IPS-18c (cell line): ENCODE measurements around the gene SLC24A3.
"Not testable (repeated sequence)": the region's sequence is repeated elsewhere in the genome, so short reads cannot be mapped to it uniquely, and the experiment has no call there.

Source experiments
- H3K4me3 ChIP-seq: 2 replicates; pipeline ENCODE4 v1.7.0; 2013; ENCODE audit warnings: low read depth, mild to moderate bottlenecking, low read length, moderate library complexity; ENCODE audit not compliant: insufficient read depth
- H3K9me3 ChIP-seq: one replicate; pipeline ENCODE4 v1.6.1; 2013; ENCODE audit warnings: mild to moderate bottlenecking, low read length, moderate library complexity; ENCODE audit not compliant: control insufficient read depth, insufficient read depth

The SLC24A3 gene

DNA sequence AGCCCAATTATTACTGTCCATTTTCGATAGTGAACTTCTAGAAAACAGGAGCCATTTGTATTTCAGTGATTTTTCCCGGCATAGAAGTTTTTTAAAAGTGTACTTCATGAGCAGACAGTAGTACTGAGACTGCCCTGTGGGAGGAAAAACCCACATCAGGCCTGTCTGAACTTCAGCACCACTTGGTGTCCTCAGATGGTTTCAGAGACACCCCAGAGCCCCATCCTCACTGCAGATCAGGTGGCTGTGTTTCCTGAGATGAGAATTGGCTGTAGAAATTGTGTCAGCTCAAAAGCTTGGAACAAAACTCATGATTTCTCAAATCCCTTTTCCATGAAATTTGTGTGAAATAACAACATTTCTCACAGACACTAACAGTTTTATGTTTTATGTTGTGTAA is 435.6 kb downstream of the SLC24A3 start:
- peaks cover 2% of the 10 kb centered on the region for H3K9me3 ChIP-seq
- no peak overlapping the region for H3K4me3 ChIP-seq

DNA sequence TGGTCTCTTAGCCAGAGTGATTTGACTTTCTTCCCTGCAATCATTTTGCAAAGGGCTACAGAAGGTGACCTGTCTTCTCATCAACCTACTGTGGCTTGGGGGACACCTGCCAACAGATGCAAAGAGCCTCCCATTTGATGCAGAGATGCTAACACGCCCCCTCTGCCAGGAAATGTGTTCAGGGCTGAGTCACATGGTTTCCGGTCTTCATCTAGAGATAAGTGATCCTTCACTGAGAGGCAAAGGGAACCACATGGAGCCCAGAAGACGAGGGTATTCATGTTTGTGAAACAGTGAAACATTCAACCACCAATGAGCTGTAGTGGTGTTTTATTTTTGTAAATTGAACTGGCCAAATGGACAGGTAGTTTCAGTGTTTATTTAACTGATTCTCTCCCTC is 436.6 kb downstream of the SLC24A3 start:
- no peak overlapping the region for H3K4me3 ChIP-seq
- H3K9me3 ChIP-seq = peaks cover 2% of the 10 kb centered on the region

DNA sequence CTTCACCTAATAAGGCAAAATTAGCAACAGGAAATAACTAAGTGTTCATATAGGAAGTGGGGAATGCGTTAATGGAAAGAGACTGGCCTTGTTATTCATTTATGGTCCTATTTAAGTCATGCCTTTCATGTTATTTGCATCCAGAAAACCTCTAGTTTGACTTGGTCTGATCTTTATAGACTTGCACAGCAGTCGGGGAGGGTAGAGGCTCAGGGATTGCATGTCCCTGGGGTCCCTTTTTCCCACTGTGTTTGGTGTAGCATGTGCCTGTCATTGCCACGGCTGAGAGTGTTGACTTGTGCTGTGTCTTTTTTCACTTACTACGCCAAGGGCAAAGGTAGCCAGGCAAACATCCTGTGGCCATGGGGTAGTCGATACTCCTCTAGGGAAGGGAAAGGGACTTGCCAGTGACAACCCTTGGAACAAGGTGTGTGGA is 440.2 kb downstream of the SLC24A3 start:
- Histone ChIP-seq H3K4me3 (no peak overlapping the region), H3K9me3 (peaks cover 2% of the 10 kb centered on the region)

DNA sequence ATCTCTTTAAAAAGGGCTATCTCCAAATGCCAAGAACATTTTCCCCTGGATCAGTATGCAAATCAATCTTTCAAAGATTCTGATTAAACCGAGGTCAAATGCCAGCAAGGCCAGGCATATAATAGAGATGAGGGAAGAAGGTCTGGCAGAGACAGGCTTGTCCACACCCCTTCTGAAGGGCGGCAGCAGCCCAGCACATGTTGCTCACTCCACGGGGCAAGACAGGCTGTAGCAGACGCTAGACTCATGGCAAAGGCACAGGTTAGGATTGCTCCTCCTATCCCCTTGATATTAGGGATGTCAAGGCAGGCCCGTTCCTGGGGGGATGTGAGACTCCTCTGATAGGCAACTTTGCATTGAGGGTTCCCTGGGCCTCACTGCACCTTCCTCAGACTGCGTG is 440.9 kb downstream of the SLC24A3 start:
- Histone ChIP-seq H3K4me3 (no peak overlapping the region), H3K9me3 (peaks cover 2% of the 10 kb centered on the region)

DNA sequence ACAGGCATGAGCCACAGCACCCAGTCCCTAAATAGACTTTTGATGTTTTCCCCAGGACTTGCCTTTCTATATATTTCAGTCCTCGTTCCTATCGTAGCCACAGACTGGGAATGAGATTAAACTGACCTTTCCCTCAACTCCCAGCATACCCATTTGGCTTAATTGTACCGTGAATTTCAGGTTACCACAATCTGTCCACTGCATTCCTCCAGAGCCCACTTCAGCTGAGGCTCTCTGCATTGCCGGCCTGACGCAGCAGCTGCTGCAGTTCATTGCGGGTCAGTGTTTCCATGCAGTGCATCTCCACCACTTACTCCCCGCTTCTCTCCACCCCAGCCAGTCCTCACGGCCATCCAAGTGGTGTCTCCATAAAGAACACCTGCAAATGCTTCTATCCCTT is 442.5 kb downstream of the SLC24A3 start:
- Histone ChIP-seq H3K4me3 (no peak overlapping the region), H3K9me3 (peaks cover 2% of the 10 kb centered on the region)

DNA sequence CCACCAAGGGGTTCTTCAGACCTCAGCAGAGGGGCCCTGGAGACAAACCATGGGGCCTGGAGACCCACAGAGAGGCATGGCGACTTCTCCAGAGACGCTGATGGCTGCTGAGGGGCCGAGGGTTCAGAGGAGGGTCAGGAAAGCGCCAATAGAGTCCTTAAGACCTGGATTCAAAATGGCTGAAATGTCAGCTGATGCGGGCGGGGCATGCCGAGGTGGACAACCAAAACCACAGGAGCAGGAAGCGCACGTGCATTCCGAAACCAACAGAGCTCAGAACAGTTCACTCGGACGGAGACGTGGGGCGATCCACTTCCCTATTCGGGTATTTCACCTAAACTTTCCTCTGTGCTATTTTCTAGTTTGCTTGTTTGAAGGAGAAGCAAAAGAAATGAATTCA is 445.7 kb downstream of the SLC24A3 start:
- no peak overlapping the region for H3K4me3 ChIP-seq
- no peaks in the 10 kb centered on the region for H3K9me3 ChIP-seq

DNA sequence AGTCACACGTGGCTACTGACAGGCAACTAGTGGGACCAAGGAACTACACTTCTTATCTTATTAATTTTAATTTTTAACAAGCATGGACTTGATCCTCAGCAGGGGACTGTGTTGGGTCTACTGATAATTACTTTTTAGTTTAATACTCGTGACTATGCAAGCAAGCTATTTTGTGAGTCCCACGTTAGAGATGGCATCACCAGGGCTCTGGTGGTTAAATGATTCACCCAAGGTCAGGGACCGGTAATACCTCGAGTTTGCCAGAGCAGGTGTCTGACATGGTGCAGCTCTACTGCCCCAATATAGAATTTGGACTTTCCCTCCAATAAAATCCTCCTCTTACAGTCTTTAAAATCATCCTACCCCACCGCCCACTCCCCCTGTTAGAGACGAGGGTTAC is 447.0 kb downstream of the SLC24A3 start:
- Histone ChIP-seq H3K9me3 (no peaks in the 10 kb centered on the region), H3K4me3 (no peak overlapping the region)

DNA sequence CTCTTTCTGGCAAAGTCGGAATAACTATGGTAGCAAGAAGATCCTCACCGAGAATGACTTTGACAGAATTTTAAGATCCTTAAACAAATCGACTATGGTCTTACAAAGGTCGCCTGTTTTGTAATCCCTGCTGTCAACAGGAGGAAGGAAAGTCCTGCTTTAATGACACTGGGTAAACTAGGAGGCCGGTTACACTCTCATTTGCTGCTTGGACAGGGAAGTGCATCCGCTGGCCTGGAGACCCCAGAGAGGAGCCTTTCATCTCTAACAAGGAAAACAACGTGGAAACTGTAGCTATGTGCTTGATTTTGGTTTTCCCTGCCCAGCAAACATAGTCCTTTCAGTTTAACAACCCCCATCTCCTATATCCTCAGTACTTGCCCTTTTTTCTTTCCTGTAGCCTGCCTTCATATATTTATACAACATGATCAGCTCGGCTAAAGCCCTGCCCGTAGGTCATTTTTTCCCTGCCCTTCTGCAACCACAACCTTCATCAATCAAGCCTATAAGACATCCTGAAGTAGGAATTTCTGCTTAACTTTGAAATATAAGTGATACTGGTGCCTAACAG is 448.5 kb downstream of the SLC24A3 start:
- no peaks in the 10 kb centered on the region for H3K9me3 ChIP-seq
- no peak overlapping the region for H3K4me3 ChIP-seq

DNA sequence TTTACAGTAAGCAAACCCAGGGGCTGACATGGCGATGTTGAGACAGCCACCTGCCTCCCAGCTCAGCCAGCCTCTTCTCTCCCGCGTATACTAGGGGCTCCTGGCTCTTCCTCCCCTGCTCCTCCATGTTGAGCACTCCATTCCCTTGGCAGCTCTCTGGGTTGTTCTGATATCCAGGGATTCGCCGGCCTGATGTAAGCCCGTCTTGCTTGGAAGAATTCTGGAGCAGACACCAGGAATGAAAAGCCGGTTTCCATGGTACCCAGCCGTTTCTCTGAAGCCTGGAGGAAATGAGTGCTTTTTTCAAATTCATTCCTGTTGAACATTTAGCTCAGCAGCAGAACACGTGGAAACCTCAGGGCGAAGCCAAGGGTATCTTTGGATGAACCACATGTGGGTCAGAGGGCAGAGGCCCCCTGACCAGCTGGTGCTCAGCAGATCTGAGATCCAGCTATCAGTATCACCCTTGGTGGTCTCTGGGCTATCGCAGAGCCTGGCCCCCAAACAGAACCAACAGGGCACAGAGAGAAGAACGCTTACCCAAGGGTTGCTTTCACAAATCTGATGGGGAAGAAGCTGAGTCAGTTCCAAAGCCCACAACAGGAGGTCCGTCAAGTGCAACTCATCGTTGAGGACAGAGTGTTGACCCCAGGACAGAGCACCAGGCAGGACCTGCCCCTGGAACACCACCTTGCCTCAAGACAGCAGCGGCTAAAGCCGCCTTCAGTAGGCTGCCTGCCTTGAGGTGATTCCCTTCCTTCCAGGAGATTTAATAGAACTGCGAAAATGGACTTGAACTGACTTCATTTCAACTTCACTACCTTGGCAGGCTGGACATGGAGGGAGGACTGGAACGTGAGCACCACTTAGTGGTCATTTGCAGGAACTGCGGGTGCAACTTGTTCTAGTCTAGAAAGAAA is 449.5 kb downstream of the SLC24A3 start:
- no peaks in the 10 kb centered on the region for H3K9me3 ChIP-seq

DNA sequence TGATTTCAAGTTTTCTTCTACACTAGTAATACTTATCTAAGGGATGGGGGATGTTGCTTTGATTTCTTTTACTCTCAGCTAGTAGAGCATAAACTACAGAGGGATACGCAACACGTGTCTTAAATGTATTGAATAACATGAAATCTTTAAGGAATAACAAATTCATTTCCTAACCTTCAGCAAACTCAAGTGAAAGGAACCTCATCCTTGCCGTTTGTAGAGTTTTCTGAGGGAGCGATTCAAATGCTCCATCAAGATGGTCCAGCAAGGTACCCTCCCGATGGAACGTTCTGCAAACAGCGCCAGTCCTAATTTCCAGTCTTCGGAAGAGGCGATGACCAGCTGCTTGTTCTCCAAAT is 450.2 kb downstream of the SLC24A3 start:
- Histone ChIP-seq H3K9me3 (no peaks in the 10 kb centered on the region), H3K4me3 (no peak overlapping the region)

More for the DNA sequence above, 449.5 kb downstream of the SLC24A3 start:
- no peak overlapping the region for H3K4me3 ChIP-seq

DNA sequence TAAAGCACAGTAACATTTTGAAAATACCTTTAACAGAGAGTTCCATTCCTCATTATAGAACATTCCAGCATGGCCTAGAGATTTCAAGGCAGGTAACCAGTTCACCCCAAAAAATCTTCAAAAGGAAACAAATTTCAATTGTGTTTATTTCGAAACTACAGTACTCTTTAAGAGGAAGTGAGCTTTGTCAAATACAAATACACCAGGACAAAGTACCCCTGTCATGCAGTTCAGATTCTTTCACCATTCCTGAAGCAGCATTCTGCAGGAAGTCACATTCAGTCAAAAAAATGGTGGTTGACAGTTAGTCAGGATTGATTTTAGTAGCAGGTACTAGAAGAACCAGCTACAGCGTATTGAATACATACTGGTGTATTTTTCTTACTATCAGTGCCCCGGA is 456.0 kb downstream of the SLC24A3 start:
- Histone ChIP-seq H3K9me3 (no peaks in the 10 kb centered on the region), H3K4me3 (no peak overlapping the region)

DNA sequence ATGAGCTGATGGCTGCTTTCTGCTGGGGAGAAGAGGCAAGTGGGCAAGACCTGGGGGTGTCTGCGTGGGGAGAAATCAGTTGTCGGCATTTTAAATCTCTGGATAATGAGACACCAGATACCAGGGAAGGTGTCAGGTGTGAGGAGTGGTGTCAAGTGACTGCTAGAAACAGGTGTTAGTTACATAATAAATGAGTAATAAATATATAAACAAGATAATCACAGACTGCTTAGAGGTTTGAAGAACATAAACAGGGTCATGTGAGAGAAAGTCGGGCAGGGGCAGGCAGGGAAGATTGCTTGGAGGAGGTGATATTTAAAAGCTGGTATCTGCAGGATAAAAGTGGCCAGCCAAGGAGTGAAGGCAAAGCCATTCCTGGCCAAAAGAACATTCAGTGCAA is 458.4 kb downstream of the SLC24A3 start:
- Histone ChIP-seq H3K9me3 (no peaks in the 10 kb centered on the region), H3K4me3 (no peak overlapping the region)

DNA sequence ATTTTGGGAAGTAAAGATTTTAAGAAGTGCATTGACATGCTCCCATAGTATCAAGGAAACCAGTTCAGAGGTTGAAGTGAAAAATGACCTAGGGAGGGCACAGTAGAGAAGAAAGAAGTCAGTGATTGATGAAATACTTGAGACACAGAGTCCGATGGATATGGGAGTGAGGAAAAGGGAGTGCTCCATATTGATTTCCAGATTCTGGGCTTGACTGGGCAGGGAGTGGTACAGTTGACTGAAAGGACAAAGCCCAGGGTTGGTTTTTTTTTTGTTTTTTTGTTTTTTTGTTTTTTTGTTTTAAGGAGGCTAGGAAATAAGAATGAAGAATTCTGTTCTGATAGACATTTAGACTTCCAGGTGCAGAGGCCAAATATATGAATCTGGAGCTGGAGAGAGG is 458.9 kb downstream of the SLC24A3 start:
- Histone ChIP-seq H3K9me3 (no peaks in the 10 kb centered on the region), H3K4me3 (no peak overlapping the region)

DNA sequence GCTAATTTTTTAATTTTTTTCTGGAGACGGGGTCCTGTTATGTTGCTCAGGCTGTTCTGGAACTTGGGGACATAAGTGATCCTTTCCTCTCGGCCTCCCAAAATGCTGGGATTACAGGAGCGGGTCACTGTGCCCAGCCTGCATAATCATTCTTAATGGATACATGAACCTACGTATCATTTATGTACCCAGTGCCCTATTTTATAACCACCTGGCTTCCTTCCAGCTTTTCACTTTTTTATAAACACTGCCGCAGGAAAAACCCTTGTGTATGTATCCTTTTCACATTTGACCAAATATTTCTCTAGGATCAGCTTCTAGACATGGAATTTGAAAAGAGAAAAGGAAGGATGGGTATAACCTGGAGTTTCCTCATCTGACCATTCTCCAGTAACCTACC is 460.1 kb downstream of the SLC24A3 start:
- H3K4me3 ChIP-seq = no peak overlapping the region

DNA sequence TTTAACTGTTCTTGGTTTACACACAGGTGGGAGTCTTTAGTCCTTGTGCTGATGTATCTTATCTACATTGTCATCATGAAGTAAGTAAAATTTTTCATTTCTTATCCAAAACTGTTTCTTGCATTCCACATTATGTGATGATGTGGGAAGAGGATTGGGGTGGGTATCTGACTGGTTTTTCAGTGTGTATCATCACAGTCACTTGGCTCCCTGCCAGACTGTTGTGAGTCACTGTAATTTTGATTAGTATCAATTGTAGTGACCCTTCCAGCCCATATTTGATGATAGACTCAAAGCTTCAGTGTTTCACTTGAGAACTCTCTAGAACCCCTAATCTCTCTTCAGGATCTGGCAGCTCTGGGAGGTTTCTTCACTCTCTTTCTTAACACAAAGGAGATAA is 461.1 kb downstream of the SLC24A3 start:
- H3K9me3 ChIP-seq = no peaks in the 10 kb centered on the region

More for the DNA sequence above, 460.1 kb downstream of the SLC24A3 start:
- no peaks in the 10 kb centered on the region for H3K9me3 ChIP-seq

DNA sequence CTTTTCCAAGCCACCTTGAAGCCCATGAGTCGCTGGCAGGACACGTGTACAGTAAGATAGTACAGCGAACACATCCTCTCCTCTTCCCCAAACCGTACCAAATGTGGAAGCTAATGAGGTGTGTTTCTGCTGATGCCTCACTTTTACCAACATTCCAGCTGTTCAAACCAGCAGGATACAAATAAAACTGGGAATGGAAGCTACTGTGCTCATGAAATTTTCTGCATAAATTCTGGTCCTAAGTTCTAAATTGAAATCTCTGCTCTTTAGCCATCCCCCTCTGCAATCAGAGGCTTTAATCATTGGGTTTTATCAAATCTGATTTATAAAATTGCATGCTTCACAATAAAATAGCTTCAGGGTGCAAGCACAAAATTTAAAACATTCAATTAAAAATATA is 463.8 kb downstream of the SLC24A3 start:
- no peaks in the 10 kb centered on the region for H3K9me3 ChIP-seq
- no peak overlapping the region for H3K4me3 ChIP-seq

More for the DNA sequence above, 461.1 kb downstream of the SLC24A3 start:
- H3K4me3 ChIP-seq = no peak overlapping the region

DNA sequence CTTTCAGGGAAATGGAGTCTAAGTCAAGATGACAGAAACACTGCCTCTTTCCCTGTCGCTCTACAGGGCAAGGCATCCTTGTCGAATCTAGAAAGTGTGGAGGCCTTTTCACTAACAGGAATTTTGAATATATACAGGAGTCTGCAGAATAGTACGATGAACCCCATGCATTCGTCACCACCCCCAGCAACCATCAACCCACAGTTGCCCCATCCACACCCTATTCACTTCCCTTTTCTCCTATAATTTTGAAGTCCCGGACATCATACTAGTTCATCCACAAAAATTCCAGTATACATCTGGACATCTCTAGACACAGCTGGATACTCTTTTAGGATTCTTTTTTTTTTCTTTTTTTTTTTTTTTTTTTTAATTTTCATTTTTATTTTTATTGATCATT is 464.9 kb downstream of the SLC24A3 start:
- Histone ChIP-seq H3K4me3 (no peak overlapping the region), H3K9me3 (no peaks in the 10 kb centered on the region)

DNA sequence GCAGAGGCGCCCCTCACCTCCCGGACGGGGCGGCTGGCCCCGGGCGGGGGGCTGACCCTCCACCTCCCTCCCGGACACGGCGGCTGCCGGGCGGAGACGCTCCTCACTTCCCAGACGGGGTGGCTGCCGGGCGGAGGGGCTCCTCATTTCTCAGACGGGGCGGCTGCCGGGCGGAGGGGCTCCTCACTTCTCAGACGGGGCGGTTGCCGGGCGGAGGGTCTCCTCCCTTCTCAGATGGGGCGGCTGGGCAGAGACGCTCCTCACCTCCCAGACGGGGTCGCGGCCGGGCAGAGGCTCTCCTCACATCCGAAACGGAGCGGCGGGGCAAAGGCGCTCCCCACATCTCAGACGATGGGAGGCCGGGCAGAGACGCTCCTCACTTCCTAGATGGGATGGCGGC is 466.1 kb downstream of the SLC24A3 start:
- not testable (repeated sequence) for H3K9me3 ChIP-seq, H3K4me3 ChIP-seq
